Measurements from ENCODE around the gene TNF.
A peak's percentile ranks its signal among the peaks of the same experiment; 100 is the strongest.
"Not testable (repeated sequence)": the region's sequence is repeated elsewhere in the genome, so short reads cannot be mapped to it uniquely, and the experiment has no call there.

Gene TNF

GRCh38 chr6:31544676-31545075 is 30.7 kb upstream of the TNF start:
- no peak for DNase-seq (ENCODE audit: low read depth)

DNA sequence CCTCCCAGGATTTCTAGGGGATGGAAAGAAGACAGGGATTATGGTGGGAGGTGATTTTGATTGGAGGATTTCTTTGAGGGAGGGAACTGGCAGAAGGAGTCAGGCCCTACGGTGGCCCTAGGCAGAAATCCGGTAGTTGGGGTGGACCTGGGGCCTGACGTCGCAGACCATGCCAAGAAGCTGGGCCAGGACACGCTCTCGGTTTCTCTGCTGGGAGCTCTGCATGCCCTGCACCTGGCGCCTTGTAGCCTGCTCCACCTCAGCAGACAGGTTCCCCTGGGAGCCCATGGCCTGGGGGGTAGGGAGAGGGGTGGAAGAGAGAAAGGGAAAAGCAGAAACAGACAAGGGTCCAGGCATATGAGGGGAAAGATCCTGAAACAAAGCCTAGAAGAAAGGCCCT is 30.1 kb upstream of the TNF start:
- no peak for DNase-seq (ENCODE audit: low read depth)

- peak; percentile 84 for DNase-seq (ENCODE audit: low read depth)
These were observed 28.9 kb upstream of the TNF start, which contains the start of gene ATP6V1G2 for GRCh38 chr6:31546339-31546957. Gene ATP6V1G2 (minus strand): TSS chr6:31546608. CDS start chr6:31546559, 49 bp downstream.

DNA sequence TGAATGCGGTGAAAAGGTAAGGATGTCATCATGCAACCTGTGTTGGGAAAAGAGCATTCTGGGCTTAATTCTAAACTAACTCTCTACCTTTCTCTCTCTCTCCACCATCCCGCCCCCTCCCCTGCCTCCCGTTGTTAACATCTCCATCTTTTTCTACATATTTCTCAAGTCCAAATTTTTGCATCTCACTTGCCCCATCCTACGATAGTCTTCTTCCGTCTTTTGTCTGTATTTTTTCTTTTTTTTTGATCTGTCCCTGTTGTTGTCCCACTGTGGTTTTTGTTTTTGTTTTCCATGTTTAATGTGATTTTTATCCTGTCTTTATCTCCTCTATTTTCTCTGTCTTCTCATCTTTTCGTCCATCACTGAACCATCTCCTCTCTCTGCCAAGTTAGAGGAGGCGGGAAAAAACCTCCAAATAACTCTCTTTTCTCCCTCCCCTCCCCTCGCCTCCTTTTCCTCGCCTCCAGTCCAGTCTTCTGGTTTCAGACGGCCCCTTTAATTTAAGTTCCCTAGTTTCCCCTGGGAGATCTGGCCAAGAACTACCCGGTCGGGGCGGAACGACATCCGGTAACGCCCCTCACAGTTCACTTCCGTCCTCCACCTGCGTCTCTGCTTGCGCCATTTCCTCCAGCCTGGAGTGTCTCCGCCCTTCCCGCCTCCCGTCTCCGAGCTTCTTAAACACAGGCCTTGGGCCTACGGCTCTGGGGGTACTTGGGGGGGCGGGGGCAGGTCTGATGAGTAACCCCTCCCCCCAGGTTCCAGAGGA is 28.2 kb upstream of the TNF start, which contains the start of gene NFKBIL1:
Gene NFKBIL1, plus strand, starts transcription at position 651 of the 769 bp plus-strand sequence. Its CDS starts 87 bp downstream, at position 738.
- DNase-seq (ENCODE audit: low read depth) = peak; percentile 94

DNA sequence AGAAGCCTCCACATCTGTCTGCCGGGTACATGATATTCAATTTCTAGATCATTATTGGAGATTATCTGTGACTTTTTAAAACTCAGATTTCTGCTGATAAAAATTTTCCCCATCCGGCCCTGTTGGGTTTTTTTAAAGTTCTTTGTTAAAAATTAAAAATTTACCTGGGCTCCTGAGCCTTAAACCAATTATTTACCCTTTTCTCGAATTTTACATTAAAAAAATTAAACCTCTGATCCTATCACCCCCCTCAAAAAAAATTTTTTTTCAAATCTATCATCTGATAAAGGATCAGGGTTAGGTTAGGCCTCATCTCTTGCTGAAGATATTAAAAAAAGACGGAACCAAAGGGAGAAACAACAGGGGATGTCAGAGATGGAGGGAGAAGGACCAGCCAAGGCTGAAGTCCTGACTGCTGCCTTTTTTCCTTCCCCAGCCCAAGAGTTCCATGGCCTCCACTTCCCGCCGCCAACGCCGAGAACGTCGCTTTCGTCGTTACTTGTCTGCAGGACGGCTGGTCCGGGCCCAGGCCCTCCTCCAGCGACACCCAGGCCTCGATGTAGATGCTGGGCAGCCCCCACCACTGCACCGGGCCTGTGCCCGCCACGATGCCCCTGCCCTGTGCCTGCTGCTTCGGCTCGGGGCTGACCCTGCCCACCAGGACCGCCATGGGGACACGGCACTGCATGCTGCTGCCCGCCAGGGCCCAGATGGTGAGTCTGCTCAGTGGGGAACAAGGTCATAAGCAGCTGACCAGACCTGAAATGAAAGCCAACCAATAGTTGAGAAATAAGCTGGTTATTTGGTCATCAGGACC is 27.4 kb upstream of the TNF start:
- DNase-seq (ENCODE audit: low read depth) = no peak

DNA sequence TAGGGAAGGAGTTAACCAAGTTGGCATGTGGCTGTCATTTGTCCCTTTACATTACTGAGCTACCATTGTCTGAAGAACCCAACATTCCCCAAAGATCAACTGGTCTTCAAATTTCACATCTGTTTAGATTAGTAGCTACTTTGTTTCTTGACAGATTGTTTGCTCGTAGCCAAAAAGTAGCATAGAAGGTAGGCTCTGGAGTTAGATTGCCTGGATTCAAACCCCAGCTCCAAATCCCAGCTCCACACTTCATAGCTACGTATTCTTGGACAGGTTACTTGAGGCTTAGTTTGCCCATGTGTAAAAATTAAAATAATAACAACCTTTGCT is 26.9 kb upstream of the TNF start:
- DNase-seq (ENCODE audit: low read depth) = no peak

- DNase-seq (ENCODE audit: low read depth) = not testable (repeated sequence)
These were observed 24.0 kb upstream of the TNF start for GRCh38 chr6:31551371-31551770.

GRCh38 chr6:31556307-31556706 is 19.1 kb upstream of the TNF start:
- no peak for DNase-seq (ENCODE audit: low read depth)

GRCh38 chr6:31557443-31558317 is 17.7 kb upstream of the TNF start:
- DNase-seq (ENCODE audit: low read depth) = no peak

- no peak for DNase-seq (ENCODE audit: low read depth)
These were observed 17.1 kb upstream of the TNF start for GRCh38 chr6:31558318-31558625.

DNA sequence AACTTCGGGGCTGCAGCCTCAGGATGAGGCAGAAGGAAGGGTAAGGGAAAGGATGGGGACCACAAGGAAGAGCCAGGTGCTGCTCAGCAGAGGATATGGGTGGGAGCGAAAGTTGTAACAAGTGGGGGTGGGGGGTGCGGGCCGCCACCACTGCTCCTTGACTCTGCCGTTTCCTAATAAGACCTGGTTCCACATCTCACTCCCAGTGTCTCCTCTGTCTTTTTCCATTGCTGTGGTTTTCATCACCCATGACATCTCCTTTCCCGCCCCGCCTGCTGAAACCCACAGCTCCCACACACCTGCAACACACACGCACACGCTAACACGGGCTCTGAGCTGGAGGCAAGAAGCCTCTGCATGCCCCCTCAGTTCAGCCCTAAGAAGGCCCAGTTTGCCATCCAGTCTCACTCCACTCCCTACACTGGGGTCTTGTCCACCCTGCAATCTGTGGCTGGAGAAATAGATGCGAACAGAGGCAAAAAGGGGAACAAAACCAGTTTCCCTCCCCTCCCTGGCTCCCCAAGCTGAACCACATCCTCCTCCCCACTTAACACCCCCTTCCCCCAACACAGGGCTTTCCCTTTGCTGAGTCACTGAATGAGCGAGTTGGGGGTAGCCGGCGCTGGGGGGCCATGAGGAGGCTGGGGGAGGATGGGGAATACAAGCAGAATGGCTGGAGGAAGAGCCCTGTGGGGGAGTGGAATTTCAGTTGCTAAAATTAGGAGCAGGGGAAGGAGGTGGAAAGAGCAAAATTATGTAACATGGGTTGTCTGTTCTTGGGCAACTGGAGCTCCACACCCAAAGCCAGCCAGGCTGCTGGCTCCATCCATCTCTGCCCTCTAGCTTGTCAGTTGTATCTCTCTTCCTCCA is 16.5 kb upstream of the TNF start:
- DNase-seq (ENCODE audit: low read depth) = no peak

GRCh38 chr6:31559606-31559957 is 15.8 kb upstream of the TNF start:
- DNase-seq (ENCODE audit: low read depth) = no peak

DNA sequence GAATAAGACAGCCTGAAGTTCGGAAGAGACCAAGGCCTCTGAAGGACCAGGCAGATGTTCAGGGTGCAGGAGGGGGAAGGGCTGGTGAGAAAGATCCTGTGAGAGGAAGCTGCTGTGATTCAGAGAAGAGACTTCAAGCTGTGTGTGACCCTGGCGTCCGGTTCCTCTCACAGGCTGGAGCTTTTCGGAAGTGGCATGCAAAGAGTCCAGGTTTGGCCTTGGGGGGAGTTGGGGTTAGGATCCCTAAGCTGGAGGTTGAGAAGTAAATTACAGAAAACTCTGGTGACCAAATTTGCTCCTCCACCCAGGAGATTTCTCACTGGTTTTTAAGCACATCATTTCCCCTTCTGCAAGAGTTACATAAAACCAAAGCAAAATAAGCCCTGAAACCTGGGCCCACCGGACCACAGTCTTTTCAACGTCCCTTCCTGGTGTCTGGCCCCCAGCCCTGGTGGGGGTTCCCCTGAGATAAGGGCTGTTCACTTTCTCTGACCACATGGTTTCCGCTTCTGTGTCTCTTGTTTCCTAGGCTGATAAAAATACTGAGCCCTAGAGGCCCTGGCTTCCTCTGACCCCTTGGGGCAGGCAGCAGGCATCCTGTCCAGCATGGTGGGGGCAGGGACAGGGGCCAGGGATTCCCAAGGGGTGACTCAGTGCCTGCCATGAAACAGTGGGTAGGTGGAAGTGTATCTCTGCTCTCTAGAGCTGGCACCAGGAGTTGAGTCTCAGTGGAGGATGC is 15.2 kb upstream of the TNF start:
- DNase-seq (ENCODE audit: low read depth) = peak; percentile 42

DNA sequence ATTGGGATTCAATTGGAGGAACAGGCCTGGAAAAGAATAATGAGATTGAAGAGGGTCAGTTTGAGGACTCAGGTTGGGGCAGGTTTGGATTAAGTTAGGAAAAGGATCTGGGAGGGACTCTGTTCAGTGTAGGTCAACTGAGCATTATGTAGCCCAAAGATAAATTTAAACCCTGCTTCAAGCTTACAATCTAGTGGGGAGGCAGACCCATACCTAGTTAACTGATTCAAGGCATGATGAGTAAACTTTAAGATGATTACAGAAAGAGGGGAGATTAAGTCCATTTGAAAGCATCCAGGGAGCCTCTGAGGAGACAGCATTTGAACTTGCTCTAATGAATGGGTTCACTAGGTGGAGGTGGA is 14.7 kb upstream of the TNF start:
- DNase-seq (ENCODE audit: low read depth) = no peak

DNA sequence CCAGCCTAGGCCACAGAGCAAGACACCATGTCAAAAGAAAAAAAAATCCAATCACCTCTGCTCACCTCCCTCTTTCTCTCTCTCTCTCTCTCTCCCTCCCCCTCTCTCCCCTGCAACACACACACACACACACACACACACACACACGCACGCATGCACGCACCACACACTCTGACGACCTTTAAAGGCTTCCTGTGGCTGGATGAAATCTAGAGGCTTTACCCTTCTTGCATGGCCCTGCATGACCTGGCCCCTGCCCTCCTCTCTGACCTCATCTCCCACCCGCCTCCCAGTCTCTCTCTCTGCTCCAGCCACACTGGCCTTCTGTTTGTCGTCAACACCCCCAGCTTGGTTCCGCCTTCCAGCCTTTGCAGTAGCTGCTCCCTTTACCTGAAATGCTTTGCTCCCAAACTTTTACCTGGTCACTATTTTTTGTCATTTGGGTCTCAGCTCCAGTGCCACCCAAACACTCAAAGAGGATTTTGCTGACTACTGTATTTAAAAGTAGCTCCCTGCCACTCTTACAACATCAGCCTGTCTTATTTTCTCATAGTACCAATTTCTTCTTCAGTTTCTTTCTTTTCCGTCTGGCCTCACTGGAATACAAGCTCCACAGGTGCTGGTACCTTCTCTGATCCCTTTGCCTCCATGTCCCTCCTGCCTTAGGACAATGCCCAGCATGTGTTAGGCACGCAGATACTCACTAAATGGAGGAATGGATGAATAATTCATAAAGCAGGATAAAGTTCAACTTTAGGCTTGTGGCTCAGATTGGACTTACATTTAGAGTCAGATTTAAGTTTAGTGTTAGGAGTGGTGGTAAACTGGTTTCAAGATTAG is 7.6 kb upstream of the TNF start:
- no peak for DNase-seq (ENCODE audit: low read depth)

DNA sequence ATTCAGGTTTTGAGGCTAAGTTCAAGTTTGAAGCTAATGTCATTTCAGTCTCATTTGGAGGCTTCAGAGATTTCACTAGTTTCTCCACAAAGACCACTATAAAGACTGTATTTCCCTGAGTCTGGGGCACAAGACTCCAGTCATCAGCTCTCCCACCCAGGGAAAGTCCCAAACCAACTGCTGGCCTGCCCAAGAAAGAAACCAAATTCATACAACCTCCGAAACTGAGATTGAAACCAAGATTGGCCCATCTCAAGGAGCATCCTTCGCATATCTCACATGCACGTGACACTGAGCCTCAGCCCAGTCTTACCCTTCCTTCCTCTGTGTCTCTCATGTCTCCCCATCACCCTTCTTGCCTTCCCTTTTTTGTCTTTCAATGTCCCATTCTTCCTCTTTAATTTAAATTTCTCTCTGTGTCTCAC is 6.8 kb upstream of the TNF start:
- DNase-seq (ENCODE audit: low read depth) = no peak

DNA sequence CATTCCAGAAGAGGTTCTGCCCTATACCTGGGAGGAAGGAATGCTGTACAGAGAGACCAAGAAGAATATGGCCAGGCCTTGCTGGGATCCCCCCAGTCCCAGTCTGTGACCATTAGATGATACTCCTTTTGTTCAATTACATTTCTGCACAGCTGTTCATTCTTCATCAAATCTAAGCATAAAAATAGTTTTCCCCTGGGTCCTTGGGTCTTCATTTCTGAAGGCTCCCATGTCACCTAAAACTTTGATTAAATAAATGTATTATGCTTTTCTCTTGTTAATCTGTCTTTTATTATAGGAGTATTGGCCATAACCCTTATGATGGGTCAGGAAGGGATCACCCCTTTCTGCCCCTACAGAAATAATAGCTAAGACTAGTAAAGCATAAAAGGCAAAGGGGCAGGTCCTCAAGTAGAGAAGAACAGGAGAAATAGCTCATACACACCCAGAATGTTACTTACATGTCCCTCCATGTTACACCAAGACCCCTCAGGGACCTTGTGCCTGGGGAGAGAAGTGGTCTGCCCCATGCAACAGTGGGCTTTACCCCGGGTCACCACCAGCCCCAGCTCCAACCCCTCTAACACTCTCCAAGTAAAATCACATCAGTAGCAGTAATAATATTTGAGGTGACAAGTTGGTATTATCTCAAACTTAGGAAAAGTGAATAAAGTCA is 5.4 kb upstream of the TNF start:
- DNase-seq (ENCODE audit: low read depth) = no peak

DNA sequence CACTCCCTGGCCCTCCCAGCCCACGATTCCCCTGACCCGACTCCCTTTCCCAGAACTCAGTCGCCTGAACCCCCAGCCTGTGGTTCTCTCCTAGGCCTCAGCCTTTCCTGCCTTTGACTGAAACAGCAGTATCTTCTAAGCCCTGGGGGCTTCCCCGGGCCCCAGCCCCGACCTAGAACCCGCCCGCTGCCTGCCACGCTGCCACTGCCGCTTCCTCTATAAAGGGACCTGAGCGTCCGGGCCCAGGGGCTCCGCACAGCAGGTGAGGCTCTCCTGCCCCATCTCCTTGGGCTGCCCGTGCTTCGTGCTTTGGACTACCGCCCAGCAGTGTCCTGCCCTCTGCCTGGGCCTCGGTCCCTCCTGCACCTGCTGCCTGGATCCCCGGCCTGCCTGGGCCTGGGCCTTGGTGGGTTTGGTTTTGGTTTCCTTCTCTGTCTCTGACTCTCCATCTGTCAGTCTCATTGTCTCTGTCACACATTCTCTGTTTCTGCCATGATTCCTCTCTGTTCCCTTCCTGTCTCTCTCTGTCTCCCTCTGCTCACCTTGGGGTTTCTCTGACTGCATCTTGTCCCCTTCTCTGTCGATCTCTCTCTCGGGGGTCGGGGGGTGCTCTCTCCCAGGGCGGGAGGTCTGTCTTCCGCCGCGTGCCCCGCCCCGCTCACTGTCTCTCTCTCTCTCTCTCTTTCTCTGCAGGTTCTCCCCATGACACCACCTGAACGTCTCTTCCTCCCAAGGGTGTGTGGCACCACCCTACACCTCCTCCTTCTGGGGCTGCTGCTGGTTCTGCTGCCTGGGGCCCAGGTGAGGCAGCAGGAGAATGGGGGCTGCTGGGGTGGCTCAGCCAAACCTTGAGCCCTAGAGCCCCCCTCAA is 3.1 kb upstream of the TNF start, which contains the start of gene LTA:
Gene LTA, plus strand, starts transcription at position 249 of the 871 bp plus-strand sequence. Its CDS starts 454 bp downstream, at position 703.
- DNase-seq (ENCODE audit: low read depth) = no peak

Measured in GM04504 (cell line).